ENCODE measurements around the gene ITGAE. TPM values are rescaled to one million over a fixed set of nuclear protein-coding genes. Genes with fewer than 3 reads are reported as not detected.
"Not testable (repeated sequence)": the region's sequence is repeated elsewhere in the genome, so short reads cannot be mapped to it uniquely, and the experiment has no call there.

Gene ITGAE
- total and polyA plus RNA-seq, 4 donors: 26.5 to 51.2 (median 42.1) TPM

DNA sequence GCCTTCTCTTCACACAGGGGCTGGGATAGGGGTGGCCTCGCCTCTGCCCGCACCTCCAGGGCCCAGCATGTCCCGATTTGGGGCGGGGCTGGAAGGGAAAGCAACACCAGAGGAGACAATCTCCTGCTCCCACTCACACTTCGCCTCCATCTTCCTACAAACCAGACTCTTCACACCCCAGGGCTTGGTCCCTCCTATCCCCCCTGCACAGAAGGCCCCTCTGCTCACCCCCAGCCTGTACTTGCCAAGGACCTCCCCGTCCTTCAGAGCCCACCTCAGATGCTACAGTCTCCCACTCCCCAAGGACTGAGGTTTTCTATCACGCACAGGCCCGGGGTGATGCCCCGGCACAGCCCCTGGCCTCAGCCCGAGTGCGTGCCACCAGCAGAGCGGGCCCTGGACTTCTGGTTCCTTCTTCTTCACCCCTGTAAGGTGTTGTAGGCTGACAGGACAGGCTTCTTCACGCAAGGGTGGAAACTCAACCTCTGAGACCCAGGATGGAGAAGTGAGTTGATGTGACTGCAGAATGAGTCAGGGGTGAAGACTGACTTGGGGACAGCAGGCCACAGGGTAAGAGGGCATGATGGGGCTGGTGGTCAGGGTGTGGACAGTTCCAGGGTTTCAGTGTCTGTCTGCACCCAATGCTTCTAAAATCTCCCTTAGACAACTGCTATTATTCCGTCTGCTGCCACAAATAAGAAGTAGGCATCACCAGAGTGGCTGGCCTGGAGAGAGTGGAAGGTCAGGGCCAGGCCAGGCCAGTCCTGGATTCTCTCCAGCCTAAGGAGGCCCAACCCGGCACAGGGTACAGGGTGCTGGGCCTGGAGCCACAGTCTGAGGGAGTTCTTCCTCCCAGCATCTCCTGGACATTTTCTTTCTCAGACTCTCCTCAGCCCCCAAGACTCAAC lies 2.5 kb downstream of the ITGAE start:
- Histone ChIP-seq H3K36me3 (ENCODE audit: control insufficient read depth, insufficient read depth, low read length) (peaks cover 19% of the 10 kb centered on the region), H3K4me1 (ENCODE audit: control insufficient read depth, insufficient read depth, low read length) (peaks cover 3% of the 10 kb centered on the region), H3K27ac (ENCODE audit: low read depth, low read length) (no peak overlapping the region), H3K9me3 (ENCODE audit: control insufficient read depth, insufficient read depth, low read length) (no peaks in the 10 kb centered on the region), H3K4me3 (ENCODE audit: low read depth, low read length) (no peak overlapping the region), H3K27me3 (ENCODE audit: control insufficient read depth, insufficient read depth, low read length) (no peaks in the 10 kb centered on the region)
- WGBS (ENCODE audit: insufficient coverage): 84% methylated on average over 10 of the region's 15 CpGs
- no peak for DNase-seq (ENCODE audit: low read depth in 4 of 6, low spot score in 6 of 6)

DNA sequence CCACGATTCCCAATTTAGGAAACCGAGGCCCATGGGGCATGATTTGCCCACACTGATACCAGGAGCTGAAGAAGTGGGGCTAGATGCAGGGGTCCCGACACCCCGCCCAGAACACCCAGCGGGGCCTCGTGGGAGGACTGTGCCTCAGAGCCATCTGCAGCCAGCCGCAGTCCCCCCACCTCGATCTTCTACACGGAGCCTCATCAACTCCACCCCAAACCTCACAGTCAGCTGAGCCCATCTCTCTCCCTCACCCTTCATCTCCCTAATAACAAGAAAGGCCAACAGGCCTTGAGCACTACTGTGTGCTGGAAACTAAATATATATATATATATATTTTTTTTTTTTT lies 4.2 kb downstream of the ITGAE start:
- no peak overlapping the region for H3K27ac ChIP-seq (ENCODE audit: low read depth, low read length)
- no peak overlapping the region for H3K4me3 ChIP-seq (ENCODE audit: low read depth, low read length)
- peaks cover 12% of the 10 kb centered on the region for H3K36me3 ChIP-seq (ENCODE audit: control insufficient read depth, insufficient read depth, low read length)
- 87% methylated on average over 9 of the region's 9 CpGs for WGBS (ENCODE audit: insufficient coverage)
- H3K4me1 ChIP-seq (ENCODE audit: control insufficient read depth, insufficient read depth, low read length): peaks cover 12% of the 10 kb centered on the region
- no peaks in the 10 kb centered on the region for H3K9me3 ChIP-seq (ENCODE audit: control insufficient read depth, insufficient read depth, low read length)
- no peaks in the 10 kb centered on the region for H3K27me3 ChIP-seq (ENCODE audit: control insufficient read depth, insufficient read depth, low read length)
- DNase-seq (ENCODE audit: low read depth in 4 of 6, low spot score in 6 of 6): no peak

DNA sequence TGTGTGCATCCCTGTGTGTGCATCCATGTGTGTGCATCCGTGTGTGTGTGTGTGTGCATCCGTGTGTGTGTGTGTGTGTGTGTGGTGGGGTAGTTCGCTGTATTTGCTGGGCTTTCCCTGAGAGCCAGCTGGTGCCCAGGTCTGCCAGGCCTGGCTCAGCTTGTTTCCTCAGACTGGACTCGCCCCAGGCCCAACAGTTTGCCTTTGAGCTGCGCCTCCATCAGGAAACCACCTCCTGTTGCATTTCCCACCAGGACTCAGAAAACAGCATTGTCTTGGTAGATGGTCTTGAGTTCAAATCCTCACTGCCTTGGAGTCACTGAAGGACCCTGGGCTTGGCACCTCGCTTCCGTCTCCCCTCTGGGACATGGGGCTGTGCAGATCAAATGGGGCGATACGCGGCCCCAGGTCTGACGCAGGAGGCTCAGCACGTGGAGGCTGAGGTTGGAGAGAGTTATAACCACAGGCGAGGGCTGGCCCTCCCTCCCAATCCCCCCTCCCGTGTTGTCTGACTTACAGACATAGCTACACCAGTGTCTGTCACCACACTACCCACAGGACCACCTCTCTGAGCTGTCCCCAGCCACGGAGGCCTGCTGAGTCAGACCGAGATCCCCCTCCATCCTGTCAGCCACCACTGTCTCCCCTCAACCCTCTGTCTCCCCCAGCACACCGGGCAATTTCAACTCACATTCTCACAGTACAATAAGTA lies 4.7 kb downstream of the ITGAE start:
- no peak for DNase-seq (ENCODE audit: low read depth in 4 of 6, low spot score in 6 of 6)
- peaks cover 12% of the 10 kb centered on the region for H3K4me1 ChIP-seq (ENCODE audit: control insufficient read depth, insufficient read depth, low read length)
- no peaks in the 10 kb centered on the region for H3K27me3 ChIP-seq (ENCODE audit: control insufficient read depth, insufficient read depth, low read length)
- 78% methylated on average over 6 of the region's 17 CpGs for WGBS (ENCODE audit: insufficient coverage)
- H3K36me3 ChIP-seq (ENCODE audit: control insufficient read depth, insufficient read depth, low read length): peaks cover 7% of the 10 kb centered on the region
- H3K9me3 ChIP-seq (ENCODE audit: control insufficient read depth, insufficient read depth, low read length): no peaks in the 10 kb centered on the region
- H3K4me3 ChIP-seq (ENCODE audit: low read depth, low read length): no peak overlapping the region
- H3K27ac ChIP-seq (ENCODE audit: low read depth, low read length): no peak overlapping the region

DNA sequence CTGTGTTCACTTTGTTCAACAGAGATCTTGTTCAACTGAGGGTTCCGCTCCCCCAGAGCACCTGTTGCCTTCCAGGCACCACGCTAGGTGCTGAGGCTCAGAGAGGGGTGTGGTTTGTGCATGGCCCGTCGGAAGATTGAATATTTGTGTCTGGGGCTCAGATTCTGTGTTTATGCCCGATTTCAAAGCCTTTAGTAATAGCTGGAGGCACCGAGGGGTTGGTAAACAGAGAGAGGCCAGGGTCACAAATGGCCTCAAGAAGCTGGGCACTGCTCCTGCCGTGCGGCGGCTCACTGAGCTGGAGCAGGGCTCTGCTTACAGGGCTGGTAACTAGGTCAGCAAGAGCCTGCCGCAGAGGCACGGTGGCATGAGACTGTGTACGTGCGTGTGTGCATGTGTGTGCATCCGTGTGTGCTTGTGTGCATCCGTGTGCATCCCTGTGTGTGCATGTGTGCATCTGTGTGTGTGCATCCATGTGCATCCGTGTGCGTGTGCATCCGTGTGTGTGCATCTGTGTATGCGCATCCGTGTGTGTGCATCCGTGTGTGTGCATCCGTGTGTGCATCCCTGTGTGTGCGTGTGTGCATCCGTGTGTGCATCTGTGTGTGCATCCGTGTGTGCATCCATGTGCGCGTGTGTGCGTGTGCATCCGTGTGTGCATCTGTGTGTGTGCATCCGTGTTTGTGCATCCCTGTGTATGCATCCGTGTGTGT lies 5.4 kb downstream of the ITGAE start:
- Histone ChIP-seq H3K27me3 (ENCODE audit: control insufficient read depth, insufficient read depth, low read length) (no peaks in the 10 kb centered on the region), H3K4me1 (ENCODE audit: control insufficient read depth, insufficient read depth, low read length) (peaks cover 12% of the 10 kb centered on the region), H3K36me3 (ENCODE audit: control insufficient read depth, insufficient read depth, low read length) (no peaks in the 10 kb centered on the region), H3K9me3 (ENCODE audit: control insufficient read depth, insufficient read depth, low read length) (no peaks in the 10 kb centered on the region), H3K4me3 (ENCODE audit: low read depth, low read length) (no peak overlapping the region), H3K27ac (ENCODE audit: low read depth, low read length) (no peak overlapping the region)
- no peak for DNase-seq (ENCODE audit: low read depth in 4 of 6, low spot score in 6 of 6)
- 88% methylated on average over 31 of the region's 31 CpGs for WGBS (ENCODE audit: insufficient coverage)

DNA sequence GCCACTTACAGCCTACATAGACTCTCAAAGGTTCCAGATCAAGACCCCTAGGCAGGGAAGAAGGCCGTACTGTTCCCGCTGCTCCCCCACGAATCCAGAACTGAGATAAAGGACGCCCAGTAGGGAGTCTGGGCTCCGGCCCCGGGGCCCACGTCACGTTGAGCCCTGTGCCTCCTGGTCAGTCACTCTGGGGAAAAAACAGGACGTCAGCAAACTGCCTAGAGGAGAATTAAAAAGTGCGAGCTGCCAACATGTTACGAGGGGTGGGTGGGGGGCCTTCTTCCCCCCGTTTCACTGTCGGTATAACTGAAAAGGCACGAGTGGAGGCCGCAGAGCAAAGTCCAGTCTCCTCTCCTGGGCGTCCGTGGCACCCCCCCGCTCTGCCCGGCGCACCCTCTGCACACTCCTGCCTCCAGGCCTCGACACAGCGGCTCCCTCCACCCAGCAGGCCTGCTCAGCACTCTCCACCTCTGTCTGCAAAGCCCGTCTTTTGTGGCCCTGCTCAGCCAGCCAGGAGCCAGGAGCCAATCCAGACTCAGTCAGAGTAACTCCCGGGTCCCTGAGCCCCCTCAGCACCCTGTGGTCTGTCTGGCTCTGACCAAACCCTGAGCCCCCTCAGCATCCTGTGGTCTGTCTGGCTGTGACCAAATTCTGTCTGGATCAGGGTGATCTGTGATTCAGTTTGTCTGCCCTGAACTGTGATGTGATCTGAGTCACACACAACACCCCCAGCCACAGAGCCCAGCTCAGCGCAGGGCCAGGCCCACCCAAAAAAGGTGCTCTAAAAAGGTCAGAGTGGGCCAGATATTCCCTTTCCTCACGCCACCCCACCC lies 6.2 kb downstream of the ITGAE start:
- WGBS (ENCODE audit: insufficient coverage): 64% methylated on average over 26 of the region's 26 CpGs
- no peaks in the 10 kb centered on the region for H3K36me3 ChIP-seq (ENCODE audit: control insufficient read depth, insufficient read depth, low read length)
- H3K27ac ChIP-seq (ENCODE audit: low read depth, low read length): no peak overlapping the region
- peaks cover 12% of the 10 kb centered on the region for H3K4me1 ChIP-seq (ENCODE audit: control insufficient read depth, insufficient read depth, low read length)
- H3K4me3 ChIP-seq (ENCODE audit: low read depth, low read length): no peak overlapping the region
- no peaks in the 10 kb centered on the region for H3K9me3 ChIP-seq (ENCODE audit: control insufficient read depth, insufficient read depth, low read length)
- no peak for DNase-seq (ENCODE audit: low read depth in 4 of 6, low spot score in 6 of 6)
- no peaks in the 10 kb centered on the region for H3K27me3 ChIP-seq (ENCODE audit: control insufficient read depth, insufficient read depth, low read length)

DNA sequence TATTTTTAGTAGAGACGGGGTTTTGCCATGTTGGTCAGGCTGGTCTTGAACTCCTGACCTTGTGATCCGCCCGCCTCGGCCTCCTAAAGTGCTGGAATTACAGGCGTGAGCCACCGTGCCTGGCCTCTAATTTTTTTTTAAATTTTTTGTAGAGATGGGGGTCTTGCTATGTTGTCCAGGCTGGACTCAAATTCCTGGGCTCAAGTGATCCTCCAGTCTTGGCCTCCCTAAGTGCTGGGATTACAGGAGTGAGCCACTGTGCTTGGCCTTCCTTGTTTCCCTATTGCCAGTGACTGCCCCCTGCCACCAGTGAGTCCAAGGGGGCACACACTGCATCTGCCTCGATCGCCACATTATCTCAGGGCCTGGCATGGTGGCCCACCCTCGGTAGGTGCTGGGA lies 6.8 kb downstream of the ITGAE start:
- not testable (repeated sequence) for H3K9me3 ChIP-seq (ENCODE audit: control insufficient read depth, insufficient read depth, low read length); H3K36me3 ChIP-seq (ENCODE audit: control insufficient read depth, insufficient read depth, low read length); DNase-seq (ENCODE audit: low read depth in 4 of 6, low spot score in 6 of 6); H3K4me3 ChIP-seq (ENCODE audit: low read depth, low read length); H3K27me3 ChIP-seq (ENCODE audit: control insufficient read depth, insufficient read depth, low read length); H3K27ac ChIP-seq (ENCODE audit: low read depth, low read length)
- WGBS (ENCODE audit: insufficient coverage): 98% methylated on average over 9 of the region's 9 CpGs
- peaks cover 12% of the 10 kb centered on the region for H3K4me1 ChIP-seq (ENCODE audit: control insufficient read depth, insufficient read depth, low read length)

DNA sequence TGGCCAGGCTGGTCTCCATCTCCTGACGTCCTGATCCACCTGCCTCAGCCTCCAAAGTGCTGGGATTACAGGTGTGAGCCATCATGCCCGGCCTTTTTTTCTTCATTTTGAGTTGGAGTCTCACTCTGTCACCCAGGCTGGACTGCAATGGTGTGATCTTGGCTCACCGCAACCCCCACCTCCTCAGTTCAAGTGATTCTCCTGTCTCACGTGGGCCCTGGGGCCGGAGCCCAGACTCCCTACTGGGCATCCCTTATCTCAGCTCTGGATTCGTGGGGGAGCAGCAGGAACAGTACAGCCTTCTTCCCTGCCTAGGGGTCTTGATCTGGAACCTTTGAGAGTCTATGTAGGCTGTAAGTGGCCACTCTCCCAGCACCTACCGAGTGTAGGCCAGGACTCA lies 7.7 kb downstream of the ITGAE start:
- H3K9me3 ChIP-seq (ENCODE audit: control insufficient read depth, insufficient read depth, low read length); DNase-seq (ENCODE audit: low read depth in 4 of 6, low spot score in 6 of 6); H3K4me3 ChIP-seq (ENCODE audit: low read depth, low read length); H3K36me3 ChIP-seq (ENCODE audit: control insufficient read depth, insufficient read depth, low read length); H3K27me3 ChIP-seq (ENCODE audit: control insufficient read depth, insufficient read depth, low read length); H3K27ac ChIP-seq (ENCODE audit: low read depth, low read length): not testable (repeated sequence)
- peaks cover 12% of the 10 kb centered on the region for H3K4me1 ChIP-seq (ENCODE audit: control insufficient read depth, insufficient read depth, low read length)
- WGBS (ENCODE audit: insufficient coverage): 85% methylated on average over 4 of the region's 7 CpGs

DNA sequence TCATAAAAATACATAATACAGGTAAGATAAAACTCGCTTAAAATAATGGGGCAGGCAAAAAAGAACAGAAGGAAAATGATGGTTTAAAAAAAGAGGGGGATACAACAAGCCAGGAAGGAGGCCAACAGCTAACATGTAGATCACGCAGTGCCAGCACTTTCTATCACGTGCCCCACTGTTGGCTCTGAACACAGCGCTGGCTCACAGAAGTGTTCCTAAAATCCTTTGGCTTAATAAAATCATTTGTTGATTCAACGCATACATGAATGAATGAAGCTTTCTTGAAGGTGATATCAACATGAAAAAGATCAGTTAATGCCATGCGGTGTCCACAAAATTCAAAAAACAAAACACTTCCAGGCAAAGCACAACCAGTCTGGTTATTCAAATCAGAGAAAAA lies 8.5 kb downstream of the ITGAE start:
- no peaks in the 10 kb centered on the region for H3K36me3 ChIP-seq (ENCODE audit: control insufficient read depth, insufficient read depth, low read length)
- whole genome bisulfite sequencing (ENCODE audit: insufficient coverage): no CpG with 5 or more reads among the region's 6 CpGs
- DNase-seq (ENCODE audit: low read depth in 4 of 6, low spot score in 6 of 6): peak; percentile 28 to 90 (median 43)
- H3K9me3 ChIP-seq (ENCODE audit: control insufficient read depth, insufficient read depth, low read length): no peaks in the 10 kb centered on the region
- no peak overlapping the region for H3K27ac ChIP-seq (ENCODE audit: low read depth, low read length)
- no peak overlapping the region for H3K4me3 ChIP-seq (ENCODE audit: low read depth, low read length)
- H3K27me3 ChIP-seq (ENCODE audit: control insufficient read depth, insufficient read depth, low read length): no peaks in the 10 kb centered on the region
- H3K4me1 ChIP-seq (ENCODE audit: control insufficient read depth, insufficient read depth, low read length): peaks cover 12% of the 10 kb centered on the region

DNA sequence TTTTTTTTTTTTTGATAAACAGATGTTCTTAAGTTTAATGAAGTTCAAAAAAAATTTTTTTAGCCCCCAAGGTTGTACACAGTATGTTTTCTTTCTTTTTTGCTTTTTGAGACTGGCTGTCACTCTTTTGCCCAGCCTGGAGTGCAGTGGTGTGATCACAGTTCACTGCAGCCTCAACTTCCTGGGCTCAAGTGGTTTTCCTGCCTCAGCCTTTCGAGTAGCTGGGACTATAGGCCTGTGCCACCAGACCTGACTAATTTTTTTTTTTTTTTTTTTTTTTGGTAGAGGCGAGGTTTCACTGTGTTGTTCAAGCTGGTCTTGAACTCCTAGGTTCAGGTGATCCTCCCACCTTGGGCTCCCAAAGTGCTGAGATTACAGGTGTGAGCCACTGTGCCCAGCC lies 12.8 kb downstream of the ITGAE start:
- no peaks in the 10 kb centered on the region for H3K27me3 ChIP-seq (ENCODE audit: control insufficient read depth, insufficient read depth, low read length)
- H3K4me3 ChIP-seq (ENCODE audit: low read depth, low read length): no peak overlapping the region
- peaks cover 8% of the 10 kb centered on the region for H3K4me1 ChIP-seq (ENCODE audit: control insufficient read depth, insufficient read depth, low read length)
- no peak overlapping the region for H3K27ac ChIP-seq (ENCODE audit: low read depth, low read length)
- no peak for DNase-seq (ENCODE audit: low read depth in 4 of 6, low spot score in 6 of 6)
- no CpG with 5 or more reads among the region's 2 CpGs for WGBS (ENCODE audit: insufficient coverage)
- no peaks in the 10 kb centered on the region for H3K36me3 ChIP-seq (ENCODE audit: control insufficient read depth, insufficient read depth, low read length)
- H3K9me3 ChIP-seq (ENCODE audit: control insufficient read depth, insufficient read depth, low read length): no peaks in the 10 kb centered on the region

All from spinal cord (tissue), 10 donors.